ENCODE measurements around the gene TOMM7. TPM values are rescaled to one million over a fixed set of nuclear protein-coding genes. Genes with fewer than 3 reads are reported as not detected.
"Not testable (repeated sequence)": the region's sequence is repeated elsewhere in the genome, so short reads cannot be mapped to it uniquely, and the experiment has no call there.

The TOMM7 gene
- total RNA-seq, 2 experiments from 2014 or later, result 269 to 297 TPM

- Mint-ChIP-seq H3K27ac (no peak overlapping the region), H3K36me3 (ENCODE audit: low read depth) (no peaks in the 10 kb centered on the region), H3K9me3 (no peaks in the 10 kb centered on the region), H3K27me3 (ENCODE audit: low read depth) (peaks cover 2% of the 10 kb centered on the region), H3K4me1 (ENCODE audit: low read depth) (no peaks in the 10 kb centered on the region), H3K4me3 (no peak overlapping the region)
- DNase-seq, result no peak
- intact Hi-C loops (cut with micrococcal nuclease), result no loop called here
- CTCF ChIA-PET, result interaction anchor here (0.7 to 1.4 kb wide), 2 partner anchors 231 to 242 kb away, joined by 3 to 4 read pairs; no protein-coding TSS in a partner anchor
Measured at GRCh38 chr7:22791204-22792158, 31.2 kb downstream of the TOMM7 start.

- intact Hi-C loops (cut with micrococcal nuclease); DNase-seq; H3K27me3 Mint-ChIP-seq (ENCODE audit: low read depth); H3K4me1 Mint-ChIP-seq (ENCODE audit: low read depth); H3K27ac Mint-ChIP-seq; H3K36me3 Mint-ChIP-seq (ENCODE audit: low read depth); H3K4me3 Mint-ChIP-seq; H3K9me3 Mint-ChIP-seq: not testable (repeated sequence)
- CTCF ChIA-PET, result interaction anchor here (1.4 kb wide), 1 partner anchor 231 kb away, joined by 3 read pairs; no protein-coding TSS in a partner anchor
Measured at GRCh38 chr7:22790640-22791039, 32.0 kb downstream of the TOMM7 start.

GRCh38 chr7:22787951-22788350 is 34.7 kb downstream of the TOMM7 start:
- H3K4me1 Mint-ChIP-seq (ENCODE audit: low read depth), result no peaks in the 10 kb centered on the region
- no peak overlapping the region for H3K4me3 Mint-ChIP-seq
- H3K27me3 Mint-ChIP-seq (ENCODE audit: low read depth), result peaks cover 2% of the 10 kb centered on the region
- CTCF ChIA-PET, result no interaction called here
- no peak overlapping the region for H3K27ac Mint-ChIP-seq
- H3K36me3 Mint-ChIP-seq (ENCODE audit: low read depth), result no peaks in the 10 kb centered on the region
- intact Hi-C loops (cut with micrococcal nuclease), result no loop called here
- no peak for DNase-seq
- no peaks in the 10 kb centered on the region for H3K9me3 Mint-ChIP-seq

- peaks cover 2% of the 10 kb centered on the region for H3K27me3 Mint-ChIP-seq (ENCODE audit: low read depth)
- CTCF ChIA-PET, result interaction anchor here (0.7 to 6.3 kb wide), 2 partner anchors 225 to 269 kb away, joined by 4 to 91 read pairs; no protein-coding TSS in a partner anchor
- no peak overlapping the region for H3K4me3 Mint-ChIP-seq
- intact Hi-C loops (cut with micrococcal nuclease), result no loop called here
- no peaks in the 10 kb centered on the region for H3K9me3 Mint-ChIP-seq
- DNase-seq, result no peak
- H3K4me1 Mint-ChIP-seq (ENCODE audit: low read depth), result no peaks in the 10 kb centered on the region
- no peaks in the 10 kb centered on the region for H3K36me3 Mint-ChIP-seq (ENCODE audit: low read depth)
- H3K27ac Mint-ChIP-seq, result no peak overlapping the region
Measured at GRCh38 chr7:22786290-22786932, 36.2 kb downstream of the TOMM7 start.

GRCh38 chr7:22784346-22784745 is 38.3 kb downstream of the TOMM7 start:
- Mint-ChIP-seq H3K36me3 (ENCODE audit: low read depth) (no peaks in the 10 kb centered on the region), H3K4me3 (no peak overlapping the region), H3K27me3 (ENCODE audit: low read depth) (no peaks in the 10 kb centered on the region), H3K4me1 (ENCODE audit: low read depth) (no peaks in the 10 kb centered on the region), H3K27ac (no peak overlapping the region), H3K9me3 (no peaks in the 10 kb centered on the region)
- intact Hi-C loops (cut with micrococcal nuclease), result no loop called here
- CTCF ChIA-PET, result interaction anchor here (0.7 to 6.3 kb wide), 5 partner anchors 14 to 270 kb away, joined by 3 to 91 read pairs (median 4); no protein-coding TSS in a partner anchor
- DNase-seq, result no peak

GRCh38 chr7:22783421-22783820 is 39.2 kb downstream of the TOMM7 start:
- Mint-ChIP-seq H3K4me3 (no peak overlapping the region), H3K27me3 (ENCODE audit: low read depth) (no peaks in the 10 kb centered on the region), H3K9me3 (no peaks in the 10 kb centered on the region), H3K27ac (no peak overlapping the region), H3K36me3 (ENCODE audit: low read depth) (no peaks in the 10 kb centered on the region), H3K4me1 (ENCODE audit: low read depth) (no peaks in the 10 kb centered on the region)
- CTCF ChIA-PET, result interaction anchor here (0.6 to 6.3 kb wide), 10 partner anchors 9 to 271 kb away, joined by 3 to 91 read pairs (median 6); no protein-coding TSS in a partner anchor
- intact Hi-C loops (cut with micrococcal nuclease), result loop anchor here (2.0 kb wide), 1 partner anchor 57 kb away; the partner anchor contains the start of gene IL6
- no peak for DNase-seq

- Mint-ChIP-seq H3K27ac (no peak overlapping the region), H3K4me3 (no peak overlapping the region), H3K36me3 (ENCODE audit: low read depth) (no peaks in the 10 kb centered on the region), H3K27me3 (ENCODE audit: low read depth) (no peaks in the 10 kb centered on the region), H3K4me1 (ENCODE audit: low read depth) (no peaks in the 10 kb centered on the region), H3K9me3 (no peaks in the 10 kb centered on the region)
- intact Hi-C loops (cut with micrococcal nuclease), result loop anchor here (1.0 to 2.0 kb wide), 4 partner anchors 56 to 273 kb away; partner anchors contain the start of gene IL6
- CTCF ChIA-PET, result interaction anchor here (0.6 to 6.3 kb wide), 25 partner anchors 8 to 303 kb away, joined by 3 to 91 read pairs (median 4); partner anchors contain the start of gene IL6
- DNase-seq, result peak; percentile 88
Measured at GRCh38 chr7:22782616-22783232, 39.9 kb downstream of the TOMM7 start.

GRCh38 chr7:22781230-22781711 is 41.4 kb downstream of the TOMM7 start:
- no peak overlapping the region for H3K4me3 Mint-ChIP-seq
- H3K27ac Mint-ChIP-seq, result no peak overlapping the region
- no peaks in the 10 kb centered on the region for H3K27me3 Mint-ChIP-seq (ENCODE audit: low read depth)
- no peaks in the 10 kb centered on the region for H3K4me1 Mint-ChIP-seq (ENCODE audit: low read depth)
- H3K9me3 Mint-ChIP-seq, result no peaks in the 10 kb centered on the region
- H3K36me3 Mint-ChIP-seq (ENCODE audit: low read depth), result no peaks in the 10 kb centered on the region
- CTCF ChIA-PET, result interaction anchor here (0.6 to 6.3 kb wide), 4 partner anchors 17 to 220 kb away, joined by 3 to 91 read pairs (median 8); partner anchors contain the start of gene IL6
- no peak for DNase-seq
- intact Hi-C loops (cut with micrococcal nuclease), result no loop called here

- intact Hi-C loops (cut with micrococcal nuclease); H3K4me3 Mint-ChIP-seq; DNase-seq; H3K27me3 Mint-ChIP-seq (ENCODE audit: low read depth); H3K36me3 Mint-ChIP-seq (ENCODE audit: low read depth); H3K4me1 Mint-ChIP-seq (ENCODE audit: low read depth); H3K9me3 Mint-ChIP-seq; H3K27ac Mint-ChIP-seq: not testable (repeated sequence)
- CTCF ChIA-PET, result interaction anchor here (1.4 to 1.5 kb wide), 2 partner anchors 14 to 216 kb away, joined by 4 read pairs; no protein-coding TSS in a partner anchor
Measured at GRCh38 chr7:22779730-22780323, 42.8 kb downstream of the TOMM7 start.

GRCh38 chr7:22776964-22777363 is 45.7 kb downstream of the TOMM7 start:
- no peaks in the 10 kb centered on the region for H3K27me3 Mint-ChIP-seq (ENCODE audit: low read depth)
- H3K27ac Mint-ChIP-seq, result no peak overlapping the region
- no peaks in the 10 kb centered on the region for H3K4me1 Mint-ChIP-seq (ENCODE audit: low read depth)
- CTCF ChIA-PET, result interaction anchor here (0.7 to 0.9 kb wide), 2 partner anchors 216 to 224 kb away, joined by 3 to 4 read pairs; no protein-coding TSS in a partner anchor
- intact Hi-C loops (cut with micrococcal nuclease), result no loop called here
- no peak overlapping the region for H3K4me3 Mint-ChIP-seq
- DNase-seq, result no peak
- H3K36me3 Mint-ChIP-seq (ENCODE audit: low read depth), result no peaks in the 10 kb centered on the region
- H3K9me3 Mint-ChIP-seq, result no peaks in the 10 kb centered on the region

- CTCF ChIA-PET, result interaction anchor here (2.5 kb wide), 1 partner anchor 10 kb away, joined by 15 read pairs; no protein-coding TSS in a partner anchor
- Mint-ChIP-seq H3K36me3 (ENCODE audit: low read depth) (no peaks in the 10 kb centered on the region), H3K4me1 (ENCODE audit: low read depth) (no peaks in the 10 kb centered on the region), H3K27me3 (ENCODE audit: low read depth) (peaks cover 10% of the 10 kb centered on the region), H3K9me3 (no peaks in the 10 kb centered on the region), H3K4me3 (no peak overlapping the region), H3K27ac (no peak overlapping the region)
- no peak for DNase-seq
- intact Hi-C loops (cut with micrococcal nuclease), result no loop called here
Measured at GRCh38 chr7:22772885-22773284, 49.8 kb downstream of the TOMM7 start.

Data from activated naive CD4-positive, alpha-beta T cell treated with anti-CD3 and anti-CD28 coated beads for 36 hours (primary cell).